Smooth muscle cell (in vitro differentiated cells): ENCODE measurements around the gene RAB4B. TPM values are rescaled to one million over a fixed set of nuclear protein-coding genes. Genes with fewer than 3 reads are reported as not detected.

ENCODE experiments used
- DNase-seq: peaks from one replicate; lab custom pipeline; 2025; ENCODE audit not compliant: unreplicated experiment; lab: John Stamatoyannopoulos, UW
- H2AFZ ChIP-seq: fragments of 200-600 bp; sonication (generic); 2 replicates; pipeline ENCODE4 v1.6.0; 2016; ENCODE audit warnings: antibody characterized with exemption, low read depth, mild to moderate bottlenecking
- H3F3A ChIP-seq: fragments of 200-600 bp; sonication (generic); 2 replicates; pipeline ENCODE4 v1.6.0; 2017; ENCODE audit warnings: antibody characterized with exemption, low read depth
- H3K27ac ChIP-seq: fragments of 200-600 bp; sonication (generic); 2 replicates; pipeline ENCODE4 v1.5.1; 2016; ENCODE audit warnings: low read depth, mild to moderate bottlenecking
- H3K27me3 ChIP-seq: fragments of 200-600 bp; sonication (generic); 2 replicates; pipeline ENCODE4 v1.6.1; 2016; ENCODE audit warnings: low read depth, mild to moderate bottlenecking
- H3K36me3 ChIP-seq: fragments of 200-600 bp; sonication (generic); 2 replicates; pipeline ENCODE4 v1.5.1; 2016; ENCODE audit warnings: low read depth
- H3K4me1 ChIP-seq: fragments of 200-600 bp; sonication (generic); 2 replicates; pipeline ENCODE4 v1.5.1; 2016; ENCODE audit warnings: low read depth
- H3K4me2 ChIP-seq: fragments of 200-600 bp; sonication (generic); 2 replicates; pipeline ENCODE4 v1.6.0; 2016; ENCODE audit warnings: mild to moderate bottlenecking
- H3K4me3 ChIP-seq: fragments of 200-600 bp; sonication (generic); 2 replicates; pipeline ENCODE4 v1.5.1; 2016; ENCODE audit warnings: mild to moderate bottlenecking
- H3K79me2 ChIP-seq: fragments of 200-600 bp; sonication (generic); 2 replicates; pipeline ENCODE4 v1.6.0; 2016; ENCODE audit warnings: low read depth, mild to moderate bottlenecking
- H3K9ac ChIP-seq: fragments of 200-600 bp; sonication (generic); 2 replicates; pipeline ENCODE4 v1.6.0; 2016; ENCODE audit warnings: low read depth
- H3K9me3 ChIP-seq: fragments of 200-600 bp; sonication (generic); replicated peaks from 2 replicates; pipeline ENCODE4 v1.5.1; 2016; ENCODE audit warnings: low read depth
- H4K20me1 ChIP-seq: fragments of 200-600 bp; sonication (generic); 2 replicates; pipeline ENCODE4 v1.6.0; 2016; ENCODE audit warnings: low read depth
- CTCF ChIP-seq: fragments of 200-600 bp; sonication (generic); IDR thresholded peaks from 2 replicates; pipeline ENCODE4 v1.5.1; 2017; ENCODE audit warnings: borderline replicate concordance, mild to moderate bottlenecking, antibody characterized with exemption; ENCODE audit not compliant: insufficient read depth, poor library complexity, severe bottlenecking
- WGBS: methylation state at CpG from one replicate; pipeline ENCODE4 v1.1.7; 2016; ENCODE audit warnings: low lambda C conversion rate; 5-methylcytosine and 5-hydroxymethylcytosine counted together
- polyA plus RNA-seq: library from polyadenylated mRNA; unstranded; fragments of >200 nt; fragmentation: Nextera tagmentation; extraction: Ambion mirVana; gene quantifications from 2 replicates; pipeline ENCODE4 v1.2.1, GENCODE V29; 2016
- total RNA-seq: library from RNA; depleted of rRNA; stranded (reverse); fragments of >200 nt; gene quantifications from 2 replicates; pipeline ENCODE4 v1.2.3, GENCODE V29; 2014

The RAB4B gene
- total and polyA plus RNA-seq, 2 experiments from 2014 or later, result 10.6 to 39.5 TPM

GRCh38 chr19:40774916-40775631, 3.0 kb upstream of the RAB4B start, which contains the start of gene MIA:
Gene MIA (plus strand): TSS chr19:40775521. CDS start chr19:40775543, 22 bp downstream.
- Histone ChIP-seq H4K20me1 (no peaks in the 10 kb centered on the region), H3K4me1 (peaks cover 4% of the 10 kb centered on the region), H3F3A (peaks cover 7% of the 10 kb centered on the region), H3K4me3 (no peak within 1 kb of the TSS), H3K9me3 (no peaks in the 10 kb centered on the region), H3K27me3 (no peaks in the 10 kb centered on the region), H3K4me2 (peak within 1 kb of the TSS; percentile 19), H3K36me3 (no peaks in the 10 kb centered on the region), H3K9ac (no peak within 1 kb of the TSS), H3K79me2 (no peaks in the 10 kb centered on the region), H2AFZ (no peak within 1 kb of the TSS), H3K27ac (no peak within 1 kb of the TSS)
- no peak for DNase-seq
- no peak for TF ChIP-seq CTCF
- WGBS, result 52% methylated on average over 9 of the region's 9 CpGs

- 85% methylated on average over 10 of the region's 10 CpGs for WGBS
- H3K9ac ChIP-seq, result no peak overlapping the region
- no peaks in the 10 kb centered on the region for H3K79me2 ChIP-seq
Observed at GRCh38 chr19:40775632-40776022, 2.4 kb upstream of the RAB4B start.

GRCh38 chr19:40776364-40776763, 1.7 kb upstream of the RAB4B start:
- DNase-seq, result no peak
- H3K4me1 ChIP-seq, result peaks cover 4% of the 10 kb centered on the region
- no peak overlapping the region for H3K4me3 ChIP-seq
- H3K9me3 ChIP-seq, result no peaks in the 10 kb centered on the region
- H3K79me2 ChIP-seq, result no peaks in the 10 kb centered on the region
- H3K27me3 ChIP-seq, result no peaks in the 10 kb centered on the region
- H3K4me2 ChIP-seq, result no peak overlapping the region
- WGBS, result 84% methylated on average over 7 of the region's 7 CpGs
- H3K27ac ChIP-seq, result no peak overlapping the region
- no peaks in the 10 kb centered on the region for H3K36me3 ChIP-seq
- no peak for TF ChIP-seq CTCF
- no peaks in the 10 kb centered on the region for H4K20me1 ChIP-seq
- peaks cover 7% of the 10 kb centered on the region for H3F3A ChIP-seq
- no peak overlapping the region for H3K9ac ChIP-seq
- no peak overlapping the region for H2AFZ ChIP-seq

More at GRCh38 chr19:40775632-40776022, 2.4 kb upstream of the RAB4B start:
- H3K4me1 ChIP-seq, result peaks cover 4% of the 10 kb centered on the region
- no peaks in the 10 kb centered on the region for H4K20me1 ChIP-seq
- H3K4me2 ChIP-seq, result no peak overlapping the region
- H3F3A ChIP-seq, result peaks cover 7% of the 10 kb centered on the region
- H3K36me3 ChIP-seq, result no peaks in the 10 kb centered on the region
- no peak for DNase-seq
- H3K27me3 ChIP-seq, result no peaks in the 10 kb centered on the region
- H2AFZ ChIP-seq, result no peak overlapping the region
- TF ChIP-seq CTCF, result no peak
- H3K9me3 ChIP-seq, result no peaks in the 10 kb centered on the region
- H3K4me3 ChIP-seq, result no peak overlapping the region
- H3K27ac ChIP-seq, result no peak overlapping the region
